ENCODE data around the gene PGA4.
"Not testable (repeated sequence)": the region's sequence is repeated elsewhere in the genome, so short reads cannot be mapped to it uniquely, and the experiment has no call there.

DNA sequence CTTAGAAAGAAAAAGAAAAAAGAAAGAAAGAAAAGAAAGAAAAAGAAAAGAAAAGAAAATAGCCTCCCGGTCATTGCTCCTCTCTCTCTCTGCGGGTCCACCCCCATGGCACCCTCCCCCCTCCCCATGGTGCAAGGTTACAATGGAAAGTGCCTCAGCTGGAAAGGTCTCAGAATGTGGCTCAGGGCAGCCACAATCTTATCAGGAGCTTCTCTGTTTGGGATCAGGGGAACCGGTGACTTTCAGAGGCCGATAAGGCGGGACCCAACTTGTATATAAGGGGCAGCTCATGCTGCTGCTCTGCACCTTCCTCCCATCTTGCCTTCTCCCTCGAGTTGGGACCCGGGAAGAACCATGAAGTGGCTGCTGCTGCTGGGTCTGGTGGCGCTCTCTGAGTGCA lies at the start of gene PGA4:
- TF ChIP-seq CTCF (IDR thresholded peaks at IDR 0.05); POLR2A (IDR thresholded peaks at IDR 0.05); POLR2AphosphoS5 (IDR thresholded peaks at IDR 0.05); EP300 (IDR thresholded peaks at IDR 0.05; ENCODE audit: low read depth): not testable (repeated sequence)

Data from transverse colon (tissue), 4 donors.